MG63 (cell line): ENCODE measurements around the gene MARCHF4. TPM values are rescaled to one million over a fixed set of nuclear protein-coding genes. Genes with fewer than 3 reads are reported as not detected.

Experiments used
- DNase-seq: peaks from one replicate; pipeline ENCODE4 v3.0.0-alpha.2; 2020
- H3K27me3 ChIP-seq: fragments of 250-450 bp; sonication (Bioruptor Pico); 2 replicates; pipeline ENCODE4 v1.5.1; 2020; ENCODE audit warnings: mild to moderate bottlenecking, moderate library complexity
- H3K36me3 ChIP-seq: fragments of 250-450 bp; sonication (Bioruptor Pico); 2 replicates; pipeline ENCODE4 v1.5.1; 2020; ENCODE audit warnings: mild to moderate bottlenecking, moderate library complexity
- H3K4me3 ChIP-seq: fragments of 250-450 bp; sonication (Bioruptor Pico); 2 replicates; pipeline ENCODE4 v1.5.1; 2020; ENCODE audit warnings: mild to moderate bottlenecking, moderate library complexity
- H3K9me3 ChIP-seq: fragments of 250-450 bp; sonication (Bioruptor Pico); 2 replicates; pipeline ENCODE4 v1.5.1; 2020; ENCODE audit warnings: mild to moderate bottlenecking, moderate library complexity
- total RNA-seq: library from RNA; depleted of rRNA; stranded (reverse); fragments of >200 nt; shearing (Covaris generic); gene quantifications from 2 replicates; pipeline ENCODE4 v1.2.3, GENCODE V29; 2014; ENCODE audit warnings: low replicate concordance

The MARCHF4 gene
- total RNA-seq, 1 experiment from 2014 or later: 0.03 TPM

GRCh38 chr2:216369821-216370220 is 2.5 kb downstream of the MARCHF4 start:
- Histone ChIP-seq H3K4me3 (no peak overlapping the region), H3K27me3 (peaks cover 40% of the 10 kb centered on the region), H3K9me3 (no peaks in the 10 kb centered on the region), H3K36me3 (no peaks in the 10 kb centered on the region)
- DNase-seq: no peak

- no peak for DNase-seq
- no peak overlapping the region for H3K4me3 ChIP-seq
Measured at GRCh38 chr2:216366777-216367471, 5.4 kb downstream of the MARCHF4 start.

GRCh38 chr2:216365518-216365917 is 6.8 kb downstream of the MARCHF4 start:
- Histone ChIP-seq H3K9me3 (no peaks in the 10 kb centered on the region), H3K27me3 (peaks cover 29% of the 10 kb centered on the region), H3K4me3 (no peak overlapping the region), H3K36me3 (no peaks in the 10 kb centered on the region)
- DNase-seq: no peak

More at GRCh38 chr2:216366777-216367471, 5.4 kb downstream of the MARCHF4 start:
- Histone ChIP-seq H3K36me3 (no peaks in the 10 kb centered on the region), H3K9me3 (no peaks in the 10 kb centered on the region), H3K27me3 (peaks cover 41% of the 10 kb centered on the region)

DNA sequence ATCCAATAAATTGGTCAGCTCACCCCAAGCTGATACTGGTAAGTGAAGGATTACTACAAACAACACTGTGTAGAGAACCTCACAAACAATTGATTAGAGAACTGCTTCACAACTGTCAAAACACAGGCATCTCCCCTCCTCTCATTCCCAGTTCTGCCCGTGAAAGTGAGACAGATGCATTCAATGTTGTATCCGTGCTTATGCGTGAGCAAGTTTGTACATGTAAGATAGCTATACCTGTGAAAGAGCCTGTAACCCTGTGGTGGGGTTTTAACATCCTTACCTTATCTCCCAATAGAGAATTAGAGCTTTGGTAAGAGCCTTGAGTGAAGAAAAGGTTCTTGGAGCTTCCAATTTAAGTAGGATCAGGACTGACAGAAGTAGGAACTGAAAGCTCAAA is 9.1 kb downstream of the MARCHF4 start:
- H3K27me3 ChIP-seq: peaks cover 26% of the 10 kb centered on the region

DNA sequence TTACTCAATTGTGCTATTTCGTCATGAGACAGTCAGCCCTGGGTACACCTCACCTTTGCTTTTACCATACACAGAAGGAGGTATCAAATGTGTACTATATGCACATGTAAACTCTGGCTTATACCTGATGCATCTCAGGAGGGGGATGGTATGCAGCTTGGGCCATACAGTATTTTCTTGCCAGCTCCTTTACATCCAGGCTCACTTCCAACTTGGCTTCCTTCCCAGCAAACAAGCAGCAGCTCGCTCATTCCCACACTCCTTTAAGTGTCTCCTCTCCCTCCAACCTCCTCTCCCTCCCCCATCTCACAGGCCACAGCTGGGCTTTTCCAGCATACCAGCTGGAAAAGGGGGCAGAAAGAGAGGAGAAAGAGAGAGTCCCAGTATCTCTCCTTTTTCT is 9.6 kb downstream of the MARCHF4 start:
- H3K9me3 ChIP-seq: no peaks in the 10 kb centered on the region
- no peaks in the 10 kb centered on the region for H3K36me3 ChIP-seq
- H3K27me3 ChIP-seq: peaks cover 29% of the 10 kb centered on the region
- H3K4me3 ChIP-seq: no peak overlapping the region
- DNase-seq: peak; percentile 55

More for the DNA sequence above, 9.1 kb downstream of the MARCHF4 start:
- DNase-seq: no peak
- Histone ChIP-seq H3K9me3 (no peaks in the 10 kb centered on the region), H3K4me3 (no peak overlapping the region), H3K36me3 (no peaks in the 10 kb centered on the region)

GRCh38 chr2:216355711-216356110 is 16.6 kb downstream of the MARCHF4 start:
- H3K9me3 ChIP-seq: no peaks in the 10 kb centered on the region
- peaks cover 26% of the 10 kb centered on the region for H3K27me3 ChIP-seq
- no peaks in the 10 kb centered on the region for H3K36me3 ChIP-seq
- no peak for DNase-seq
- no peak overlapping the region for H3K4me3 ChIP-seq

GRCh38 chr2:216354306-216354705 is 18.0 kb downstream of the MARCHF4 start:
- Histone ChIP-seq H3K9me3 (no peaks in the 10 kb centered on the region), H3K36me3 (no peaks in the 10 kb centered on the region), H3K4me3 (no peak overlapping the region), H3K27me3 (peaks cover 18% of the 10 kb centered on the region)
- DNase-seq: no peak

DNA sequence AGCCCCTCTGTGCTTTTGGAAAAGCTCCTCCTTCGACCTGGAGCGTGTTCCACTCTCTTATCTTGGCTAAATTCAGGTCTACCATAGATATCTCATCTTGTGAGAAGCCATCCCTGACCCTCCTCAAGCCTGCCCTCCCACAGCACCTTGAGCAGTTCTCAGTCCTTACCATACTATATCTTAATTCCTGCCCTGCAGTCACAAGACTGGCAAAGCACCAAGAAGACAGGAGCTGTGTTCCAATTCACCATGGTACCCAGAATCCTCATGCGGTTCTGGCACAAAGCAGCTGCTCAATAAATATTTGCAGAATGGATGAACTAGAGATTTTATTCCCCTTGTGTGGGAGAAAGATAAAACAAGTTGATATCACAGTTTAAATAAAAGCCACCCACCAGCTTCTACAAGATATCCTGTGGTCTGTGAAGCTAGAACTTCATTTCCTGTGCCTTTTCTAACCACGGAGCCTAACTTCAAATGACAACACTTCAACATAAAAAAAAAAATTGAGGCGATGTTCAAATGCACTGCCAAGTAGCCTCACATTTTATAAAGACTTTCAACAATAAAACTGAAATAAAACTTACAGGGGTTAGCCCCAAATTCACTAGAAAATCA is 19.5 kb downstream of the MARCHF4 start:
- DNase-seq: no peak
- H3K27me3 ChIP-seq: peaks cover 6% of the 10 kb centered on the region
- H3K9me3 ChIP-seq: no peaks in the 10 kb centered on the region
- H3K4me3 ChIP-seq: no peak overlapping the region
- no peaks in the 10 kb centered on the region for H3K36me3 ChIP-seq

- Histone ChIP-seq H3K9me3 (no peaks in the 10 kb centered on the region), H3K4me3 (no peak overlapping the region), H3K36me3 (no peaks in the 10 kb centered on the region), H3K27me3 (no peaks in the 10 kb centered on the region; the same call in 1 of the 2 replicates)
- no peak for DNase-seq
Measured at GRCh38 chr2:216351172-216351925, 20.9 kb downstream of the MARCHF4 start.

GRCh38 chr2:216350214-216350791 is 22.0 kb downstream of the MARCHF4 start:
- no peak overlapping the region for H3K4me3 ChIP-seq
- no peaks in the 10 kb centered on the region for H3K36me3 ChIP-seq
- no peaks in the 10 kb centered on the region; the same call in 1 of the 2 replicates for H3K27me3 ChIP-seq
- no peak for DNase-seq
- H3K9me3 ChIP-seq: no peaks in the 10 kb centered on the region

- H3K4me3 ChIP-seq: no peak overlapping the region
- H3K36me3 ChIP-seq: no peaks in the 10 kb centered on the region
Measured at GRCh38 chr2:216349366-216349765, 22.9 kb downstream of the MARCHF4 start.

GRCh38 chr2:216348756-216349308 is 23.5 kb downstream of the MARCHF4 start:
- DNase-seq: no peak
- H3K4me3 ChIP-seq: no peak overlapping the region

More at GRCh38 chr2:216349366-216349765, 22.9 kb downstream of the MARCHF4 start:
- no peaks in the 10 kb centered on the region for H3K9me3 ChIP-seq
- no peak for DNase-seq
- no peaks in the 10 kb centered on the region; the same call in 1 of the 2 replicates for H3K27me3 ChIP-seq

DNA sequence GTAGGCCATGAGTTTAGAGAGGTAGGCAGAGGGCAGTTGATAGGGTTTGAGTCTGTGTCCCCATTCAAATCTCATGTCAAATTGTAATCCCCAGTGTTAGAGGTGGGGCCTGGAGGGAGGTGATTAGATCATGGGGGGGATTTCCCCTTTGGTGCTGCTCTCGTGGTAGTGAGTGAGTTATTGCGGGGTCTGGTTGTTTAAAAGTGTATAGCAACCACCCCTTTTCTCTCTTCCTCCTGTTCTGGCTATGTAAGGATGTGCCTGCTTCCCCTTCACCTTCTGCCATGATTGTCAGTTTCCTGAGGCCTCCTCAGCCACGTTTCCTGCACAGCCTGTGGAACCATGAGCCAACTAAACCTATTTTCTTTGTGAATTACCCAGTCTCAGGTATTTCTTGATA is 25.5 kb downstream of the MARCHF4 start:
- Histone ChIP-seq H3K36me3 (no peaks in the 10 kb centered on the region), H3K4me3 (no peak overlapping the region)
- DNase-seq: no peak

More at GRCh38 chr2:216348756-216349308, 23.5 kb downstream of the MARCHF4 start:
- H3K27me3 ChIP-seq: no peaks in the 10 kb centered on the region
- H3K9me3 ChIP-seq: no peaks in the 10 kb centered on the region
- no peaks in the 10 kb centered on the region for H3K36me3 ChIP-seq

DNA sequence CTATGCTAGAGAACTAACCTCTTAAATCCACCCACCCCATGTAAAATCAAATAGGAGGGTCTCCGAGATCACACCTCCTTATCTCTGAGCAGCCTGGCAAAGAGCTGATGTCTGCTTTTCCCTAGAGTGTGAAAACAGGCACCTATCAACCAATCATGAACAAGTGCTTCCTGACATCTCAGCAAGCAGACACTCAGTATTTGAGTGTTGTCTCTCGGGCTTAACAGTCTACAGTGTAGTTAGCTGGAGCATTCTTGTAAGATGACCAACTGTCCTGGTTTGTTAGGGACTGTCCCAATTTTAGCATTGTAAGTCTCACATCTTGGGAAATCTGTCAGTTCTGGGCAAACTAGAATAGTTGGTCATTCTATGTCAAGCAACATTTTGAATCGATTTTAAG is 26.4 kb downstream of the MARCHF4 start:
- Histone ChIP-seq H3K4me3 (no peak overlapping the region), H3K36me3 (no peaks in the 10 kb centered on the region), H3K9me3 (no peaks in the 10 kb centered on the region), H3K27me3 (no peaks in the 10 kb centered on the region)
- no peak for DNase-seq

More for the DNA sequence above, 25.5 kb downstream of the MARCHF4 start:
- H3K27me3 ChIP-seq: no peaks in the 10 kb centered on the region
- no peaks in the 10 kb centered on the region for H3K9me3 ChIP-seq

DNA sequence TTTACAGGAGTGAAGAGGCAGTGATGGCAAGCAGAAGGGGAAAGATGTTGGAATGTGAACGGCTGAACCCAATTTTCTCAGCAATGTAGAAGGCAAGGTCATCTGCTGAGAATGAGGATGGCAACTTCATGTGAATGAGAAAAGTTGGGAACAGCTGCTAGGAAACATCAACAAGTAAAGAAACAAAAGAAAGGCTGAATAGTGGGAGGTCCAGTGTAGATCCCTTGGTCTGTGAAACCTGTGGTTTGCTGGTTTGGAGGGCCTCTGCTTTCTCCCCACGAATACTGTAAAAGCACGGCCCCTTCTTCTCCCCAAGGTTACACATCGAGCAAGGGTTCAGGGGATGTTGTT is 27.4 kb downstream of the MARCHF4 start:
- DNase-seq: no peak
- H3K36me3 ChIP-seq: no peaks in the 10 kb centered on the region
- no peak overlapping the region for H3K4me3 ChIP-seq
- H3K27me3 ChIP-seq: no peaks in the 10 kb centered on the region
- H3K9me3 ChIP-seq: no peaks in the 10 kb centered on the region

DNA sequence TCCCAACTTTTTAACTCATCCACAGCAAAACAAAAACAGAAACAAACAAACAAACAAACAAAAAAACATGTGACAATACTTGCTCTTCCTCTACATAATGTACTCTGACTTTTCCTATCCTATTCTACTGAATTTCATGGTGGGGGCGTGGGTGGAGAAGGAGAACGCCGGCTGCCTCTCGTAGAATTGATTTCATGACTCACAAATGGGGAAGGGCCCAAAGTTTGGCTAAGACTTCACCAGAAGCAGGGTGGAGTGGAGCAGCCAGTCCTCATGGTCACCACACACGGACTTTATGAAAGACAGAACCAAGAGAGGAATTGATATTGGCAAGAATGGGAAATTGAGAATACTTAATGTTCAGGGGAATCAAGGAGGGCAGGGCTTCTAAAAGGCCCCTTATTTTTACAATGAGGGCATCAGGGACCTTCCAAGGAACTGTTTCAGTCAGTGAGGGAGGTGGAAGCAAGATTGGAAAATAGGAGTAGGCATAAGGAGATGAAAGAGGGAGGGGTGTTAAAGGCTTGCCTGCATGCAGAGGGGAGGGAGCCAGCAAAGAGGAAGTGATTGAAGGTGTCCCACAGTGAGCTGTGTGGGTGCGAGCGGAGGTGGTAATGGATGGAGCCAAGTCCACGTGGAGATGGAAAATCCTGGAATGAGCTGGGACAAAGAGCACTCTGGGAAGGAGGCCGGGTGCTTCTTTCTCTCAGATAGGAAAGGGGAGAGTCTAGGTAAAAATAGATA is 27.9 kb downstream of the MARCHF4 start:
- DNase-seq: peak; percentile 31
- no peak overlapping the region for H3K4me3 ChIP-seq
- no peaks in the 10 kb centered on the region for H3K27me3 ChIP-seq
- no peaks in the 10 kb centered on the region for H3K9me3 ChIP-seq
- no peaks in the 10 kb centered on the region for H3K36me3 ChIP-seq
